Activated CD8-positive, alpha-beta memory T cell treated with anti-CD3 and anti-CD28 coated beads, Interleukin-2, amount 50 U/mL, for 1 hour (primary cell): ENCODE measurements around the gene SCN1B.

Source experiments
- DNase-seq: peaks from one replicate; pipeline ENCODE4 v3.0.0-alpha.2; 2020; ENCODE audit errors: extremely low read depth

SCN1B gene

DNA sequence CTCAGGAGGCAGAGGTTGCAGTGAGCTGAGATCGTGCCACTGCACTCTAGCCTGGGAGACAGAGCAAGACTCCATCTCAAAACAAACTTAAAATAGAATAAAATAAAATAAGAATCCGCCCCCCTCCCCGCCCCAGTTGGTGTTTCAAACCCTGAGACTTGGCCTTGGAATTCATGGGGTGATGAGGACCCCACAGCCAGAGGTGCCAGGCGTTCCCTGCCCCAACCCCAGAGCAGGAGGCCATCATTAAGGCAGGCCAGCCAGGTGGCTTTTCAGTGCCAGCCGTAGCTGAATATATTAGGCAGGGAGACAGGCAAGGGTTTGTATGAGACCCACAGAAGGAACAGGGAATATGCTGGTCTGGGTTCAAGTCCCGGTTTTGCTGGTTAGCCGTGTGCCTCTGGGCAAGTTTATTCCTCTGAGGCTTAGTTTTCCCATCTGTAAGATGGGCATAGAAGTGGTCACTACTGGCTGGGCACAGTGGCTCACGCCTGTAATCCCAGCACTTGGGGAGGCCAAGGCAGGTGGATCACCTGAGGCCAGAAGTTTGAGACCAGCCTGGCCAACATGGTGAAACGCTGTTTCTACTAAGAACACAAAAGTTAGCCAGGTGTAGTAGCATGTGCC, 23.5 kb downstream of the SCN1B start:
- no peak for DNase-seq

DNA sequence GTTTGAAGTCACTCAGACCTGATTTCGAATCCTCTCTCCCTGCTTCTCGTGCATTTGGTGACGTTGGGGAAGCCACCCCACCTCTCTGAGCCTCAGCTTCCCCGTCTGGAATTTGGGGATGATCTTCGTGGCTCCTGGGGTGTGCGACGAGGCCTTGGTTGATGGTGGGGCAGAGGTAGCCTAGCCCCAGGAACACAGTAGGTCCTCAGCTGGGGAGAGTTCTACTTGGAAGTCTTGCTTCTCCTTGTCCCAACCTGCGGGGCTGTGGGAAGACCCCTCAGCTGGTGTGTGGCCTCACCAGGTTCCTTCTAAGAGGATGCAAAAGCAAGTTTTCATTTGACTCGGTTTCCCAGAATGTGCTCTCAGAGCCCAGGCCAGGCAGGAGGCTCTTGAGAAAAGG, 24.4 kb downstream of the SCN1B start:
- no peak for DNase-seq

DNA sequence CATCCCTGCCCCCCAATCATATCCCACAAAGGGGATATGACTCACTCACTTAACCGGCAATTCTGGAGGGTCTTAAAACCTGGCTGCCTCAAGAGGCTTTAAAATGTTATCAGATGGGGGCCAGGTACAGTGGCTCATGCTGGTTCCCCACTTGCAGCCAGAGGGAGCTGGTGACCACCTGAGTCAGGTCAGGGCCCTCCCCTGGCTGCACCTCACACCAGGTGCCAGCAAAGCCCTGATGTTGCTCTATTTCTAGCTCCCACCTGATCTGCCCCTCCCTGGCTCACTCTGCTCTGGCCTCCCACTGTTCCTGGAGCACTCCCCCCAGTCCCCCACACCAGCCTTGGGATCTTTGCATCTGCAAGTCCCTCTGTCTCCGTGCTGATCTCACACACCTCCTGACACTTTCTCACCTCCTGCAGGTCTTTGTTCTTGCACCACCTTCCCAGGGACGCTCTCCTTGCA, 25.5 kb downstream of the SCN1B start:
- DNase-seq, result no peak

DNA sequence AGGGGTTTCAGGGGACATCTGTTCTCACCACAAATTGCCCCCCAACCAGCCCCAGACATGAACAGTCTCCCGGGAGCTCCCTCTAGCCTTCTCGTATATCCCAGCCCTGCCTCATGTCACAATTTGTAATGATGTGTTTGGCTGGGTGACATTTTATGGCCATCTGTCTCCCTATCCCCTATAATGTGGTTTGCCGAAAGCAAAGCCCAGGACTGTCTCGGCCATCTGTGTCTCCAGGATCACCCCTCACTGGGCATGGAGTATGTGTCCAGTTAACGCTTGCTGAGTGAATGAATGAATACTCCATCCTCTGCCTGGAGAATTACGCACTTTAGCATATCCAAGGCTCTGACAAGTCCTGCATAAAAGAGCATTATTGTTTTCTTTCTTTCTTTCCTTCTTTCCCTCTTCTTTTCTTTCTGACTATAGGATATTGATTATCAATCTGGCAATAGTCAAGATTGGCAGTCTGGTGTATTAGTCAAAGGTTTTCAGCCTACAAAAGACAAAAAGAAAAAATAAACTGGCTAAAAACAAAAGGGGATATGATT, 26.3 kb downstream of the SCN1B start:
- DNase-seq, result no peak

DNA sequence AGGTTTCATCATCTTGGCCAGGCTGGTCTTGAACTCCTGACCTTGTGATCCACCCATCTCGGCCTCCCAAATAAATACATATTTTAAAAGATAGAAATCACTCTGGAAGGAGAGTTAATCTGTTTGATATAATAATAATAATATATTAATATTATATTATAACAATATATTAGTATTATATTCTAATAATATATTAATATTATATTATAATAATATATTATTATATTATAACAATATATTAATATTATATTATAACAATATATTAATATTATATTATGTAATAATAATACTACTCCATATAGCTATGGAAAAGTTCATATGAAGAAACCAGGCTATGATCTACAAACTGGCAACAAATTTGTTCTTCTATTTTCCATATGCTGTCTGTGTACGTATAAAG, 28.1 kb downstream of the SCN1B start:
- DNase-seq, result no peak

DNA sequence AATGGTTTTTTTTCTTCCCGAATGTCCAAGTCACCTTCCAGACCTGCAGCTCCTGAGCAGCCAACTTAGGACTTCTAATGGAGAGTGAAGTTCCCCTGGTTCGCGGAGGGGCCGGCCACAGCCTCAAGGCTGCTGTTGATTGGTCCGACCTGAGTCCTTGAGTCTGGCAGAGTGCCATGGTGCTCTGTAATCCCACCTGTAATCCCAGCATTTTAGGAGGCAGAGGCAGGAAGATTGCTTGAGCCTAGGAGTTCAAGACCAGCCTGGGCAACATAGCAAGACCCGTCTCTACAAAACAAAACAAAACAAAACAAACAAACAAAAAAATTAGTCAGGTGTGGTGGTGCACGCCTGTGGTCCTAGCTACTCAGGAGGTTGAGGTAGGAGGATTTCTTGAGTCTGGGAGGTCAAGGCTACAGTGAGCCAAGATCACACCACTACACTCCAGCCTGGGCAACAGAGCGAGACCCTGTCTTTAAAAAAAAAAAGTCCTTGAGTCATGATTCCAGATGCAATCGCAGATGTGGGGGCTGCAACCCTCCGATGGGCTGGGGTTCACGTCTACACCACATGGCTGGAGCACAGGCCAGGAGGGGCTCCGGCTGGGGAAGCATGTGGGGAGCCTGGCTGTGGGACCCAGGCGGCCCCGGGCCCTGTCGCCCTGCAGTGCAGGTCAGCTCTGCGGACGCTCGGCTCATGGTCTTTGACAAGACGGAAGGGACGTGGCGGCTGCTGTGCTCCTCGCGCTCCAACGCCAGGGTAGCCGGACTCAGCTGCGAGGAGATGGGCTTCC, 28.9 kb downstream of the SCN1B start:
- no peak for DNase-seq

DNA sequence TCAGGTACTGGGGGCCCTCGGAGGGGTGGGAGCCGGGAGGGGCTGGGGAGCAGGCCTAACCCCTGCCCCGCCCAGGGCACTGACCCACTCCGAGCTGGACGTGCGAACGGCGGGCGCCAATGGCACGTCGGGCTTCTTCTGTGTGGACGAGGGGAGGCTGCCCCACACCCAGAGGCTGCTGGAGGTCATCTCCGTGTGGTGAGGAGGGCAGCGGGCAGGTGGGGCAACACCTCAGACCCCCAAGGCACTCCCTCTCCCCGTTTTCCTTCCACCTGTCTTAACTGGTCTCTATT, 29.5 kb downstream of the SCN1B start:
- DNase-seq, result no peak

DNA sequence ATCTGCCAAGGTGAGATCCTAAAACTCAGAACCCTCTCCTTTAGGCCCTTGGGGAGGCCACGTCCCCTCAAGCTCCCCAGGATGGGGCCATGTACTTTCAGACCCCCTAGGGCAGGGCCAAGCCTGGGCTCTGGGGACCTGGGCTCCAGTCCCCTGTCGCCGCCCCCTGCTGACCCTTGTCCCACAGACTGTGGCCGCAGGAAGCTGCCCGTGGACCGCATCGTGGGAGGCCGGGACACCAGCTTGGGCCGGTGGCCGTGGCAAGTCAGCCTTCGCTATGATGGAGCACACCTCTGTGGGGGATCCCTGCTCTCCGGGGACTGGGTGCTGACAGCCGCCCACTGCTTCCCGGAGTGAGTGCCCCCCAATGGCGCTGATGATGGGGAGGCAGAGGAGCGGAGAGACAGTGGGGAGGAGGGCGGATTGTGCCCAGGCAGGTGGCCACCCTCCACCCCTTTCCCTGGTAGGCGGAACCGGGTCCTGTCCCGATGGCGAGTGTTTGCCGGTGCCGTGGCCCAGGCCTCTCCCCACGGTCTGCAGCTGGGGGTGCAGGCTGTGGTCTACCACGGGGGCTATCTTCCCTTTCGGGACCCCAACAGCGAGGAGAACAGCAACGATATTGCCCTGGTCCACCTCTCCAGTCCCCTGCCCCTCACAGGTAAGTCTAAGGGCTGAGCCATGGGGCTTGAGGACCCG, 30.0 kb downstream of the SCN1B start:
- DNase-seq, result no peak

DNA sequence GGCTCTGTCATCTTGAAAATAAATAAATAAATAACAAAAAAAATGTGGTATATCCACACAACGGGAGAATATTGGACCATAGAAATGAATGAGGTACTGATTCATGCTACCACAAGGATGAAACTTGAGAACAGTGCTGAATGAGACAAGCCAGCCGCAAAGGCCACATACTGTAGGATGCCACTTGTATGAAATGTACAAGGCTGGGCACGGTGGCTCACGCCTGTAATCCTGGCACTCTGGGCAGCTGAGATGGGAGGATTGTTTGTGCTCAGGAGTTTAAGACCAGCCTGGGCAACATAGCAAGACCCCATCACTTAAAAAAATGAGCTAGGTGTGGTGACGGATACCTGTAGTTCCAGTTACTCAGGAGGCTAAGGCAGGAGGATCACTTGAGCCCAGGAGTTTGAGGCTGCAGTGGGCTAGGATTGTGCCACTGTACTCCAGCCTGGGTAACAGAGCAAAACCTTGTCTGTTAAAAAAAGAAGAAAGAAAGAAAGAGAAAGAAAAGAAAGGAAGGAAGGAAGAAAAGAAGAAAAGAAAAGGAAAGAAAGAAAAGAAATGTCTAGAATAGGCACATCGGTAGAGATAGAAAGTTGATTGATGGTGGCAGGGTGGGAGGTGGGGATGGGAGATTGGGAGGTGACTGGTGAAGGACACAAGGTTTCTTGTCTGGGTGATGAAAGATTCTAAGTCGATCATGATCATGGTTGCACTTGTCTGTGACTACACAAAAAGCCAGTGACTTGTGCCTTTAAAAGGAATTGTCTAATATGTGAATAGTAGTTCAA, 31.5 kb downstream of the SCN1B start:
- DNase-seq, result no peak

DNA sequence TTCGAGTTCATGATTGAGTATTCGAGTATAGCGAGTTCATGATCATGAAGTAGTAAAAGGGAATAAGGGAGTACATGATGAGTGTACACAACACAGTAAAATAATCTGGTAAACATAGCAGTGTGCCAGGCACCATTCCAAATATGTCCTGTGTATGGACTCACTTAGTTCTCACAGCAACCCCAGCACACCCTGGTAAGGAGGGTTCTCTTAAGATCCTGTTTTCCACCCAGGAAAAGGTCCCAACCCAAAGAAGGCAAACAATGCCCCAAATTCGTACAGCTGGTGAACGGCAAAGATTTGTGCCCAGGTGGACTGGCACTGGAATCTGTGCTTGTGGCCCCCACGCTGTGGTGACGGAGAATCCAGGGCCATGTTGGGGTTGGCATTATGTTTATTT, 32.7 kb downstream of the SCN1B start:
- no peak for DNase-seq

DNA sequence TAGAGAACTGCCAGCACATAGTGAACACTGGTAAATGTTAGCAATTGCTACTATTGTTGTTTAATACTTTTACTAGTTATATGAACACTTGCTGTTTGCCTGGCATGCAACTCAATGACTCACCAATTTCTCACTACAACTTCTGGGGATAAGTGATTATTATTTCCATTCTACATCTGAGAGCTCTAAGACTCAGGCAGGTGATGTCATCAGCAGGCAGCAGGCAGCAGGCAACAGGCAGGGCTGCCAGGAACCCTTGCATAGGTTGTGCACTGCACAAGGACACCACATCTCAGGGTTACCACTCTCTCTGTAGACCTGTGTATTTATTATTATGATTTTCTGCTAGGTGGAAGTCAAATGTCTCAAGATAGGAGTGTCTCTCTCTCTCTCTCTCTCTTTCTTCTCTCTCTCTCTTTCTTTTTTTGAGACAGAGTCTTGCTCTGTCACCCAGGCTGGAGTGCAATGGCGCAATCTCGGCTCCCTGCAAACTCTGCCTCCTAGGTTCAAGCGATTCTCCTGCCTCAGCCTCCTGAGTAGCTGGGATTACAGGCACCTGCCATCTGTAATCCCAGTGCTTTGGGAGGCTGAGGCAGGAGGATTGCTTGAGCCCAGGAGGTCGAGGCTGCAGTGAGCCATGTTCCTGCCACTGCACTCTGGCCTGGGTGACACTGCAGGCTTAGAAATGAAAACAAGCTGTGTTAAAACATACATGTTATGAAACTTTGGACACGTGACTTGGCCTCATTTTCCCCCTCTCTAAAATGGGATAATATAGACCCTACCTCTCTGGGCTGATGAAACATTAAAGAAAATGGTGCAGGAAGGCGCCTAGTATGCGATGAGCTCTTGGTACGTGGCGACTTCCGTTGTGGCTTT, 33.9 kb downstream of the SCN1B start:
- DNase-seq, result no peak

DNA sequence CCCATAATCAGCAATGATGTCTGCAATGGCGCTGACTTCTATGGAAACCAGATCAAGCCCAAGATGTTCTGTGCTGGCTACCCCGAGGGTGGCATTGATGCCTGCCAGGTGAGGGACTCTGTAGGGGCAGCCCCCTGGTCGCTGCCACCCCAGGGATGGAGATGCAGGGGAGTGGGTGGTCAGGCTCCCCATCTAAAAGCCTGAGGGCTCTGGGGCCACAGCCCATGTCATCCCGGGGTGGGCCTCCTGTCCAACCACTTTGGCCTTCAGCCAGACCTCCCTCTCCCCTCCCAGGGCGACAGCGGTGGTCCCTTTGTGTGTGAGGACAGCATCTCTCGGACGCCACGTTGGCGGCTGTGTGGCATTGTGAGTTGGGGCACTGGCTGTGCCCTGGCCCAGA, 35.3 kb downstream of the SCN1B start:
- no peak for DNase-seq

DNA sequence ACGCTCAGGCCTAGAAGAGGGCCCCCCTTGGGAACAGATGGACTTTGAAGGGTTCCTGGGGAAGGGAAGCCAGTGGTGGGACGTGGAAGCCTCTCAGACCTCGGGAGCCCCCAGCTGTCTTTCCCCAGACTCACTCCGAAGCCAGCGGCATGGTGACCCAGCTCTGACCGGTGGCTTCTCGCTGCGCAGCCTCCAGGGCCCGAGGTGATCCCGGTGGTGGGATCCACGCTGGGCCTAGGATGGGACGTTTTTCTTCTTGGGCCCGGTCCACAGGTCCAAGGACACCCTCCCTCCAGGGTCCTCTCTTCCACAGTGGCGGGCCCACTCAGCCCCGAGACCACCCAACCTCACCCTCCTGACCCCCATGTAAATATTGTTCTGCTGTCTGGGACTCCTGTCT, 35.9 kb downstream of the SCN1B start:
- DNase-seq, result no peak

DNA sequence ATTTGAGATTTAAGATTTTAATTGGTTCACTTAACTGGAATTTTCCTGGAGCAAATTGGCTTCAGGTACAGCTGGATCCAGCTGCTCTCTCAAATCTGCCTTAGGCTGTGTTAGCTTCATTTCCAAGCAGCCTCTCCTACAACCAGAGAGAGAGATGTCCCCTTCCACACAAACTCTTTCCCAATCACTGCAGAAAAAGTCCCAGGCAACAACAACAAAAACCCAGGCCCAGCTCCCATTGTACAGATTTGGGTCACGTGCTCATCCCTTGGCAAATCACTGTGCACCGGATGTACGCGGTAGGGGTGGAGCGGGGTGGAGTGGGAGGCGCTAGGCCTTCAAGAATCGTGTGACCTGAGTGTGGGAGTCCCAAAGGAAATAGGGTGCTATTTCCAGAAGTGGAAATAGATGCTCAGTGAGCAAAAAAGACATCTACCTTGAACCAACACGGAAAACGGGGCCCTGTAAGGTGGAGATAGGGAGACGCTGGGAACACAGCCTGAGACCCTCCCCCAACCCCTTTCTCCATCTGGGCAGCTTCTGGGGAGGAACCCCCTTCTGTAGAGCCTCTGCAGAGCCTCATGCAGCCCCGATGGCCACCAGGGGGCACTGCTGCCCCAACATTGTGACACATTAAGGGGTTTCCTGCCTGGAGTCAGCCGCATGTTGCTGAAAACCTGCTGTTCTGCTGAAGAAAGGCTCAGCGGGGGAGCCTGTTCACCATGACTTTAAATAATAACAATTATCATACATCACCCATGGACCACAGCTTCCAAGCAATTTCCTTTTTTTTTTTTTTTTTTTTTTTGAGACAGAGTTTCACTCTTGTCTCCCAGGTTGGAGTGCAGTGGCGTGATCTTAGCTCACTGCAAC, 36.7 kb downstream of the SCN1B start:
- DNase-seq, result peak; percentile 73

DNA sequence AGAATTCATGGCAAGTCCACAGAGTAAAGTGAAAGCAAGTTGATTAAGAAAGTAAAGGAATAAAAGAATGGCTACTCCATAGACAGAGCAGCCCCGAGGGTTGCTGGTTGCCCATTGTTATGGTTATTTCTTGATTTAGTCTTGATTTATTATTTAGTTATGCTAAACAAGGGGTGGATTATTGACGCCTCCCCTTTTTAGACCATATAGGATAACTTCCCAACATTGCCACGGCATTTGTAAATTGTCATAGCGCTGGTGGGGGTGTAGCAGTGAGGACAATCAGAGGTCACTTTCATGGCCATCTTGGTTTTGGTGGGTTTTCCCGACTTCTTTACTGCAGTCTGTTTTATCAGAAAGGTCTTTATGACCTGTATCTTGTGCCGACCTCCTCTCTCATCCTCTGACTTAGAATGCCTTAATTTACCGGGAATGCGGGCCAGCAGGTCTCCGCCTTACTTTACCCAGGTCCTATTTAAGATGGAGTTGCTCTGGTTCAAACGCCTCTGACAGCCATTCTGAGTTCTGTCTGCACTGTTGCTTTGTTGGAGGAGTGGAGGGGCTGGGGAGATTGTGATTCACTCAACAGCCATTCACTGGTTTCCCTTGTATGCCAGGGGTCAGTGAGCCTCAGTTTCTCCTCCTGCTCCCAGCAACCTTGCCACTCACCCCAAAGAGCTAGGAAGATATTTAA, 38.8 kb downstream of the SCN1B start:
- DNase-seq, result no peak

DNA sequence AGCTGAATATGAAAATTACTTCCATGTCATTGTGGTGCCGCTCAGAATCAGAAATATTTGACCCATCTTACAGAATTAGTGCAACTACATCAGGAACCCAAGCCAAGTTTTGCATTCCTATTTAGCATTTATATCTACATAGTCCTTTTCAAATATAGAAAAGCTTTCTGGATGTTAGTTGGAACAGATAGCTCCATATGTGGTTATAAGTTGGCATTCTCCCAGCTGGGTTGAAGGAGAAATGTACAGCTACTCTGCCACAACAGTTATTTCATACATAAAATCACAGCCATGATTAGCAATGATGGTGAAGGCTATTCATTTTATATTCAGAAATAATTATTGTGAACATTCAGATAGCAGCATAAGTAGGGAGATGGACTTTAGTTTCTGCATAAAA, 39.4 kb downstream of the SCN1B start:
- DNase-seq, result no peak

DNA sequence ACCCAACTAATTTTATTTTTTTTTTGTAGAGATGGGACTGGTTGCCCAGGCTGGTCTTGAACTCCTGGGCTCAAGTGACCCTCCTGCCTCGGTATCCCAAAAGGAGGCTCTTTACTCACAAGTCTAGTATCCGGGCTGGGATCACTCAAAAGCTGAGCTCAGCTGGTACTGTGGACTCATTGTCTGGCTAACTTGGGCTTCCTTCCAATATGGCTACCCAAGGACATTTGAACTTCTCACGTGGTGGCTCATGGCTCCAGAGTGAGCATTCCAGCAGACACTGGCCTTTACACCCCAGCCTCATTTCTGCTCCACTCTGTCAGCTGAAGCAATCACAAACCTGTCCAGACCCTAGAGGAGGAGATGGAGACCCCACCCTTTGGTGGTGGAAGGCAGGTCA, 40.2 kb downstream of the SCN1B start:
- DNase-seq, result no peak

DNA sequence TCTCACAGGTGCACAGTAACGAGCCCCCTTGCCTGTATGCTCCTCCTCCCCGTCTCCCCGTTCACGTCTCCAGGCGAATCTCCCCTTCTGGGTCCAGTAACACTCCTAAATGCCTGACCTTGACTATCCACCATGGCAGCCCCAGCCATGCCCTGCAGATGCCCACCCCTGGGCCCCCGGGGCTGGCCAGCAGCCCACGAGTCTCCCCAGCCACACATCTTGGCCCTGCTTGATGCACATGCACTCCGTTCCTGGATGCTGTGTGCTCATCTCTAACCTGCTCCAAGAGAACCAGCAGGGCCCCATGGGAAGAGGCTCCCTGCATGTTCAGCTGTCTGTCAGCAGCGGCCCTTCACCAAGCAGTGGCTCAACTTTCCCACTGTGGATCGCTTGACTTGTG, 43.2 kb downstream of the SCN1B start:
- DNase-seq, result no peak

DNA sequence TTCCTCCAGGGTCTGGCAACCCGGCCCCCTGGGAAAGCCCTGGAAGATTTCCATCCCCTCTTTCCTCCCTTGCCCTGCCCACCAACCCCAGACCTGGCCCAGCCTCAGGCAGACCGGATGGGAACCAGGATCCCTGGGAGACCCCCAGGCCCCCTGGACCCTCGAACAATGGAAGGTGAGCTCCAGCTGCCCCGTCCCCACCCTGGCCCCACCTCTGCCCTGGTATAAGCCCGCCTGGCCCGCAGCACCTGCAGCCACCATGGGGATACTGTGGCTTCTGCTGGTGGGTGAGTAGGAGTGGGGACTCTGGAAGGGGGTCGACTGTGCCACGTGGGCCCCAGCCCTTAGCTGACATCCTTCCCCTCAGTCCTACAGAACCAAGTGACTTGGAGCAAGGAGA, 43.7 kb downstream of the SCN1B start:
- no peak for DNase-seq
